HCT116 (cell line): ENCODE measurements around the gene KCNK15. TPM values are rescaled to one million over a fixed set of nuclear protein-coding genes. Genes with fewer than 3 reads are reported as not detected.

ENCODE experiments used
- ATAC-seq: fragments of 200-7000 bp; cut with Tn5 transposase; 2 replicates; pipeline ENCODE4 v1.9.1; 2020; ENCODE audit warnings: mild to moderate bottlenecking, moderate library complexity
- BruUV-seq: library from RNA; stranded (reverse); fragments of 400-500 nt; replicated peaks from 2 replicates; lab custom pipeline; 2021; lab: Mats Ljungman, UMichigan
- CTCF ChIA-PET: fragments of 300-600 bp; sonication (Branson Sonifier 250); formaldehyde crosslinking; loops from one replicate; lab custom pipeline; 2021; ENCODE audit warnings: antibody characterized with exemption; lab: Charles Lee
- POLR2A ChIA-PET: fragments of 300-600, 350-600 bp; sonication (Branson Sonifier 250); formaldehyde crosslinking; loops from one replicate; lab custom pipeline; 2021; ENCODE audit warnings: antibody characterized with exemption; lab: Charles Lee
- RAD21 ChIA-PET, 2 experiments: fragments of 300-600 bp; sonication (Branson Sonifier 250); formaldehyde crosslinking; loops; one replicate each; lab custom pipeline; 2023; ENCODE audit warnings: low total read pairs in 2 of 2; ENCODE audit not compliant: uncharacterized antibody in 2 of 2, unreplicated experiment in 2 of 2, low non-redundant PET in 1 of 2; lab: Charles Lee
- DNase-seq: peaks from one replicate; pipeline ENCODE4 v3.0.0-alpha.2; 2010; ENCODE audit warnings: low read depth, low spot score
- H2AFZ ChIP-seq: fragments of 200-600 bp; shearing (Covaris generic), sonication (generic); 2 replicates; pipeline ENCODE4 v1.6.1; 2017; ENCODE audit warnings: low read depth, mixed run types, mixed read lengths, antibody characterized with exemption, low read length; ENCODE audit not compliant: poor library complexity, severe bottlenecking
- H3K27ac ChIP-seq: 2 replicates; pipeline ENCODE4 v1.5.1; 2012; ENCODE audit warnings: low read depth, low read length
- H3K27me3 ChIP-seq: fragments of 200-600 bp; sonication (generic); 2 replicates; pipeline ENCODE4 v1.6.1; 2016; ENCODE audit warnings: mixed run types, low read length, mixed read lengths; ENCODE audit not compliant: insufficient read depth
- H3K36me3 ChIP-seq, 2 experiments: fragments of 200-500 bp in 1 of 2; fragments of 200-600 bp in 1 of 2; sonication (Bioruptor generic) in 1 of 2; sonication (generic) in 1 of 2; 2 replicates each; pipeline versions ENCODE4 v1.5.1 to v1.6.1; 2014 to 2016; ENCODE audit warnings: low read length in 2 of 2, inconsistent platforms in 1 of 2, mixed read lengths in 1 of 2, mixed run types in 1 of 2; ENCODE audit not compliant: insufficient read depth in 2 of 2, control insufficient read depth in 1 of 2
- H3K4me1 ChIP-seq, 2 experiments: fragments of 200-600 bp in 1 of 2; sonication (generic) in 1 of 2; 2 replicates each; pipeline versions ENCODE4 v1.5.1 to v1.6.1; 2012 to 2017; ENCODE audit warnings: low read length in 2 of 2, inconsistent platforms in 1 of 2, mild to moderate bottlenecking in 1 of 2, mixed read lengths in 1 of 2, mixed run types in 1 of 2, moderate library complexity in 1 of 2; ENCODE audit not compliant: insufficient read depth in 2 of 2, control insufficient read depth in 1 of 2
- H3K4me2 ChIP-seq: fragments of 200-600 bp; sonication (generic); 2 replicates; pipeline ENCODE4 v1.6.1; 2017; ENCODE audit warnings: mixed run types, low read length, mixed read lengths
- H3K4me3 ChIP-seq, 2 experiments: fragments of 200-600 bp in 1 of 2; sonication (generic) in 1 of 2; replicated peaks in 1 of 2; 2 replicates each; pipeline ENCODE4 v1.5.1; 2011 to 2016; ENCODE audit warnings: low read length in 2 of 2, control low read depth in 1 of 2, low read depth in 1 of 2, mild to moderate bottlenecking in 1 of 2, mixed read lengths in 1 of 2, mixed run types in 1 of 2
- H3K79me2 ChIP-seq: fragments of 200-600 bp; sonication (generic); 2 replicates; pipeline ENCODE4 v1.6.1; 2017; ENCODE audit warnings: mild to moderate bottlenecking, mixed run types, low read length, moderate library complexity, mixed read lengths; ENCODE audit not compliant: insufficient read depth
- H3K9ac ChIP-seq: fragments of 200-600 bp; sonication (generic); 2 replicates; pipeline ENCODE4 v1.6.1; 2016; ENCODE audit warnings: low read length, mixed read lengths
- H3K9me2 ChIP-seq: fragments of 200-600 bp; sonication (generic), shearing (Covaris generic); 2 replicates; pipeline ENCODE4 v1.6.1; 2017; ENCODE audit warnings: mixed run types, mild to moderate bottlenecking, moderate library complexity; ENCODE audit not compliant: insufficient read depth
- H3K9me3 ChIP-seq, 2 experiments: fragments of 200-500 bp in 1 of 2; fragments of 200-600 bp in 1 of 2; sonication (Bioruptor generic) in 1 of 2; sonication (generic) in 1 of 2; 2 replicates each; pipeline ENCODE4 v1.6.1; 2014 to 2017; ENCODE audit warnings: low read length in 2 of 2, mixed read lengths in 2 of 2, inconsistent platforms in 1 of 2, low read depth in 1 of 2, mild to moderate bottlenecking in 1 of 2, mixed run types in 1 of 2, moderate library complexity in 1 of 2; ENCODE audit not compliant: control insufficient read depth in 1 of 2, insufficient read depth in 1 of 2
- H4K20me1 ChIP-seq: fragments of 200-600 bp; sonication (generic), shearing (Covaris generic); 2 replicates; pipeline ENCODE4 v1.6.1; 2017; ENCODE audit warnings: mixed run types, mild to moderate bottlenecking, moderate library complexity; ENCODE audit not compliant: insufficient read depth
- CBX3 ChIP-seq: IDR thresholded peaks from 2 replicates; pipeline ENCODE4 v1.6.1; 2012; ENCODE audit warnings: low read depth
- CEBPB ChIP-seq: IDR thresholded peaks from 2 replicates; pipeline ENCODE4 v1.6.1; 2012; ENCODE audit warnings: low read depth
- ELF1 ChIP-seq: IDR thresholded peaks from 2 replicates; pipeline ENCODE4 v1.6.1; 2012; ENCODE audit warnings: low read depth, borderline replicate concordance
- EZH2phosphoT487 ChIP-seq: fragments of 200-600 bp; IDR thresholded peaks from 2 replicates; pipeline ENCODE4 v1.6.1; 2018; ENCODE audit warnings: antibody characterized with exemption, borderline replicate concordance
- FOSL1 ChIP-seq: IDR thresholded peaks from 2 replicates; pipeline ENCODE4 v1.6.1; 2012; ENCODE audit warnings: low read depth
- JUND ChIP-seq: IDR thresholded peaks from 2 replicates; pipeline ENCODE4 v1.6.1; 2012
- MAX ChIP-seq: IDR thresholded peaks from 2 replicates; pipeline ENCODE4 v1.6.1; 2012
- POLR2A ChIP-seq: IDR thresholded peaks from 2 replicates; pipeline ENCODE4 v1.7.0; 2011; ENCODE audit warnings: borderline replicate concordance; ENCODE audit not compliant: insufficient read depth, insufficient read length; ENCODE audit errors: extremely low read depth
- POLR2AphosphoS5 ChIP-seq: IDR thresholded peaks from 2 replicates; pipeline ENCODE4 v1.6.1; 2011; ENCODE audit warnings: mild to moderate bottlenecking, low read depth, low read length, moderate library complexity
- RAD21 ChIP-seq: IDR thresholded peaks from 2 replicates; pipeline ENCODE4 v1.6.1; 2012; ENCODE audit warnings: low read depth, mild to moderate bottlenecking
- SIN3A ChIP-seq: IDR thresholded peaks from 2 replicates; pipeline ENCODE4 v1.6.1; 2012; ENCODE audit warnings: low read depth
- SRF ChIP-seq: IDR thresholded peaks from 2 replicates; pipeline ENCODE4 v1.6.1; 2012; ENCODE audit warnings: low read depth
- TCF7L2 ChIP-seq: IDR thresholded peaks from 2 replicates; pipeline ENCODE4 v1.7.0; 2011; ENCODE audit warnings: borderline replicate concordance, inconsistent platforms; ENCODE audit not compliant: insufficient read depth, insufficient read length; ENCODE audit errors: extremely low read depth
- YY1 ChIP-seq: IDR thresholded peaks from 2 replicates; pipeline ENCODE4 v1.6.1; 2011; ENCODE audit warnings: low read length, low read depth, moderate library complexity, mild to moderate bottlenecking; ENCODE audit not compliant: insufficient replicate concordance; ENCODE audit errors: extremely low read depth
- ZFX ChIP-seq: fragments of 450-650 bp; IDR thresholded peaks from 2 replicates; pipeline ENCODE4 v1.6.1; 2017
- ZNF274 ChIP-seq: fragments of 200-500 bp; sonication (Bioruptor generic); IDR thresholded peaks from 2 replicates; pipeline ENCODE4 v1.6.1; 2014; ENCODE audit warnings: mild to moderate bottlenecking, low read depth, low read length, inconsistent platforms
- intact Hi-C: fragments of 100-400 bp; cut with micrococcal nuclease; formaldehyde crosslinking; loops from 2 replicates; pipeline ENCODE4 v1.10.0; 2022
- total RNA-seq: library from RNA; stranded (reverse); gene quantifications from one replicate; pipeline ENCODE4 v1.2.1, GENCODE V29; 2021; ENCODE audit not compliant: unreplicated experiment

Gene KCNK15
- total RNA-seq, 1 experiment from 2014 or later, result not detected

- Histone ChIP-seq H3K4me2 (peak within 1 kb of the TSS; percentile 70), H3K79me2 (no peaks in the 10 kb centered on the region), H3K27ac (no peak within 1 kb of the TSS), H3K9me3 (no peaks in the 10 kb centered on the region), H2AFZ (no peak within 1 kb of the TSS), H3K36me3 (no peaks in the 10 kb centered on the region), H3K4me3 (no peak within 1 kb of the TSS), H3K9me2 (no peaks in the 10 kb centered on the region), H4K20me1 (no peaks in the 10 kb centered on the region), H3K4me1 (peaks cover 24 to 25% of the 10 kb centered on the region in 2 experiments), H3K9ac (no peak within 1 kb of the TSS; the same call in 1 of the 2 replicates), H3K27me3 (0 out of 2 replicates have a peak, but pooled peaks cover 3% of the 10 kb centered on the region)
- DNase-seq (peak; percentile 32), ATAC-seq (peak; percentile 86)
- TF ChIP-seq CBX3 (0 out of 2 replicates have a peak, but pooled peaks have one; percentile 41), SRF (no peak), POLR2AphosphoS5 (peak; percentile 33; the same call in 1 of the 2 replicates), TCF7L2 (peak; percentile 86)
- no TSS peak for BruUV-seq
- CTCF ChIA-PET, result interaction anchor here (1.2 to 1.4 kb wide), 2 partner anchors 26 to 33 kb away, joined by 3 to 4 read pairs; no protein-coding TSS in a partner anchor
- RAD21 ChIA-PET, result no interaction called here
- intact Hi-C loops, result no loop called here
- POLR2A ChIA-PET, result no interaction called here
Measured at GRCh38 chr20:44714701-44715498, 30.8 kb upstream of the KCNK15 start, which contains the start of gene CCN5. Gene CCN5, plus strand, starts transcription at chr20:44715369. Its CDS starts 22 bp downstream, at chr20:44715391.

GRCh38 chr20:44715499-44716308, 30.0 kb upstream of the KCNK15 start:
- Histone ChIP-seq H2AFZ (no peak overlapping the region), H3K79me2 (no peaks in the 10 kb centered on the region), H4K20me1 (no peaks in the 10 kb centered on the region), H3K9me3 (no peaks in the 10 kb centered on the region), H3K36me3 (no peaks in the 10 kb centered on the region), H3K9ac (no peak overlapping the region), H3K4me3 (no peak overlapping the region)
- POLR2A ChIA-PET, result no interaction called here
- BruUV-seq, result no TSS peak
- ATAC-seq (no peak), DNase-seq (no peak)
- intact Hi-C loops, result no loop called here
- CTCF ChIA-PET, result interaction anchor here (1.2 kb wide), 1 partner anchor 27 kb away, joined by 3 read pairs; no protein-coding TSS in a partner anchor
- no peak for TF ChIP-seq EZH2phosphoT487
- no peak for TF ChIP-seq CBX3
- TF ChIP-seq TCF7L2, result no peak
- no peak for TF ChIP-seq POLR2A
- no peak for TF ChIP-seq ZFX
- no peak for TF ChIP-seq SRF
- no peak for TF ChIP-seq YY1
- TF ChIP-seq ELF1, result no peak
- TF ChIP-seq ZNF274, result no peak
- no peak for TF ChIP-seq MAX
- TF ChIP-seq FOSL1, result no peak
- TF ChIP-seq POLR2AphosphoS5, result no peak
- no peak for TF ChIP-seq RAD21
- TF ChIP-seq SIN3A, result no peak
- TF ChIP-seq JUND, result no peak
- no peak for TF ChIP-seq CEBPB
- TF ChIP-seq, all 23 proteins: peak for 0
- H3K27ac ChIP-seq, result no peak overlapping the region
- H3K4me1 ChIP-seq, result peaks cover 31 to 33% of the 10 kb centered on the region in 2 experiments
- H3K9me2 ChIP-seq, result no peaks in the 10 kb centered on the region
- 0 out of 2 replicates have a peak overlapping the region, but pooled peaks have one; percentile 70 for H3K4me2 ChIP-seq
- RAD21 ChIA-PET, result no interaction called here
- H3K27me3 ChIP-seq, result 0 out of 2 replicates have a peak, but pooled peaks cover 3% of the 10 kb centered on the region
